Chondrocyte (in vitro differentiated cells): ENCODE results near the gene CDK5. TPM values are rescaled to one million over a fixed set of nuclear protein-coding genes. Genes with fewer than 3 reads are reported as not detected.

Experiments used
- DNase-seq: peaks from one replicate; pipeline ENCODE4 v3.0.0; 2021; ENCODE audit warnings: mixed read lengths, low spot score
- H3K27ac Mint-ChIP-seq: one replicate; pipeline ENCODE4 v1.8.0; 2021; ENCODE audit warnings: mild to moderate bottlenecking, moderate library complexity, mixed read lengths; ENCODE audit not compliant: unreplicated experiment
- H3K27me3 Mint-ChIP-seq: 2 replicates; pipeline ENCODE4 v1.8.0; 2021; ENCODE audit warnings: low read depth, mixed read lengths
- H3K36me3 Mint-ChIP-seq: 2 replicates; pipeline ENCODE4 v1.8.0; 2021; ENCODE audit warnings: low read depth, mixed read lengths
- H3K4me1 Mint-ChIP-seq: 2 replicates; pipeline ENCODE4 v1.8.0; 2021; ENCODE audit warnings: low read depth, mild to moderate bottlenecking, mixed read lengths
- H3K4me3 Mint-ChIP-seq: one replicate; pipeline ENCODE4 v1.8.0; 2021; ENCODE audit warnings: mild to moderate bottlenecking, moderate library complexity, mixed read lengths; ENCODE audit not compliant: unreplicated experiment
- H3K9me3 Mint-ChIP-seq: 2 replicates; pipeline ENCODE4 v1.8.0; 2021; ENCODE audit warnings: low read depth, mixed read lengths
- CTCF ChIP-seq: fragments of 200-600 bp; sonication (generic); IDR thresholded peaks from 2 replicates; pipeline ENCODE4 v1.5.0; 2021; ENCODE audit warnings: antibody characterized with exemption, mild to moderate bottlenecking, moderate library complexity
- total RNA-seq: library from RNA; stranded (reverse); gene quantifications from 3 replicates; pipeline ENCODE4 v1.2.1, GENCODE V29; 2021

CDK5 gene
- total RNA-seq, 1 donor from 2014 or later = 24.0 TPM

- TF ChIP-seq CTCF = no peak
- peak overlapping the region; percentile 99 for H3K27ac Mint-ChIP-seq
- no peak for DNase-seq
- no peaks in the 10 kb centered on the region for H3K9me3 Mint-ChIP-seq
- H3K4me1 Mint-ChIP-seq = peaks cover 40% of the 10 kb centered on the region
- no peaks in the 10 kb centered on the region for H3K36me3 Mint-ChIP-seq
- H3K4me3 Mint-ChIP-seq = peak overlapping the region; percentile 78
- H3K27me3 Mint-ChIP-seq = no peaks in the 10 kb centered on the region
Measured at GRCh38 chr7:151088856-151089699, 31.4 kb upstream of the CDK5 start.

DNA sequence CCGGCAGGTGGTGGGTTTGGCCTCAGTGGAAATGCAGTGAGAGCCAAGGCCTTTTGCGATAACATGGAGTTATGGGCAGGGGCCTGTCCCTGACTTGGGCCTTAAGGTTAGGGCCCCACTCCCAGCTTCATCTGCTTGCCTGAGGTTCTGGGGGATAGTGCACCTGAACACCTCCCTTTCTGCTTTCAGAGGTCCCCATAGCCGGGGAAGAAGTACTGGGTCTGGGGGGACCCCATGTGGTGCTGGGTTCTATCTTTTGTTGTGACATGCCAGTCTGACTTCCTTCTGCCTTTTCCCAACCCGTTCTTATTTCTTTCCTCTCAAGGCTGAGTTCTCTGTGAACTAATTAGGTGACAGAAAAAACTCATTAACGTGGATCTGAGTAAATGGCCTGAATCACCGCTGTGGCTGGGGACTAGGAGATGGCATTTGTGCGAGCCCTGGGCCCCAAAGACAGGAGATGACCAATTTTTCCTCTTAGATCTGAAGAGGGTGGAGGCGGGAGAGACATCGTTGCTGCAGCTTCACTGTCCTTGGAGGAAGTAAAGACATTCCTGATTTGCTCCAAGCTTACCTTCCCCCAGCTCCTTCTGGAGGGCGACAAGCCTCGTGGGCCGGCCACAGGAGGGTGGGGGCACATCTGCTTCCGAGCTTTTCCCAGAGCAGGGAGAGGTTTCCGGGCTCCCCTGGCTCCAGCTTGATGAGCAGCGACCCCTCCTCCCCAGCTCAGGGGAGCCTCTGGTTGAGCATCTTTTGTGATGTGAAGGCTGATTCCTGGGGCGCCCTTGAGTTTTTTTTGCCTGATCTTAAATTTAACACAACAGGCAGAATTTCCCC lies 30.5 kb upstream of the CDK5 start:
- Mint-ChIP-seq H3K9me3 (no peaks in the 10 kb centered on the region), H3K27me3 (no peaks in the 10 kb centered on the region), H3K4me1 (peaks cover 40% of the 10 kb centered on the region), H3K36me3 (no peaks in the 10 kb centered on the region), H3K27ac (peak overlapping the region; percentile 99), H3K4me3 (peak overlapping the region; percentile 78)
- DNase-seq = no peak
- TF ChIP-seq CTCF = no peak

DNA sequence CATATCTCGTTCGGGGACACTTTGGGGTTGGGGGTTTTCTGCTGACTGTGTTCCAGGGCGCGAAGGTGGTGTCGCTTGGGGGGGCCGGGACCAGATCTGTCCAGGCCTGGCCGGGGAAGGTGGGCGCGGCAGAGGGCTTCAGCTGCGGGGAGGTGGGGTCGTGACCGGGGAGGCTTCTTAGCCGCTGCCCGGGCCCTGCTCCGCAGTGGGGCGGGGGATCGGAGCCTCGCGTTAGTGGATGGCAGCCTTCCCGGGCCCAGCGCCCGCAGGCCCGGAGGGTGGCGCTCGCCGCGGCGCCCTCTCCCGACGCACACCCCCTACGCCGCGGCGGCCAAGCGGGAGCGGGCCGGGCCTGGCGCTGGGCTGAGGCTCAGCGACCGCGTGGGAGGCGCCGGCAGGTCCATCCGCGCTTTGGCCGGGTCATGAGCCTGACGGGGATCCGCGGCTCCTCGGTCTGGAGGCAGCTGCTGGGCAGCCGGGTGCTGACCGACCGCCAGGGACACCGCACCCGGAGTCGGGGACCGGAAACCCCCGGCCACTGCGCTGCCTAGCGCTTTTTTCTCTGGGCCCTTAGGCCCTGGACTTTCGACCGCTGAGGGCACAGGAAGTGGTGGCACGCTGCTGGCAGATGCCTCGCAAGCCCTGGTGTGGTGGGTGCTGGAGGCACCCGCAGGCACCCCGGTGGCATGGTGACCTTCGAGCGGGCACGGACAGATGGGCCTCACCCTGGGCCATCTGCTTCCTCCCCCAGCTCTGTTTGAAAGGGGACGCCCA lies 29.7 kb upstream of the CDK5 start:
- Mint-ChIP-seq H3K36me3 (no peaks in the 10 kb centered on the region), H3K27me3 (no peaks in the 10 kb centered on the region), H3K4me1 (peaks cover 46% of the 10 kb centered on the region), H3K4me3 (peak overlapping the region; percentile 78), H3K27ac (peak overlapping the region; percentile 99), H3K9me3 (no peaks in the 10 kb centered on the region)
- DNase-seq = no peak
- peak; percentile 71 for TF ChIP-seq CTCF

- no peak for TF ChIP-seq CTCF
- Mint-ChIP-seq H3K27ac (peak overlapping the region; percentile 89), H3K27me3 (no peaks in the 10 kb centered on the region), H3K9me3 (no peaks in the 10 kb centered on the region), H3K4me1 (peaks cover 52% of the 10 kb centered on the region), H3K36me3 (no peaks in the 10 kb centered on the region), H3K4me3 (peak overlapping the region; percentile 78)
- DNase-seq = no peak
Measured at GRCh38 chr7:151086802-151087244, 29.1 kb upstream of the CDK5 start.
